ENCODE measurements around the gene SYS1. TPM values are rescaled to one million over a fixed set of nuclear protein-coding genes. Genes with fewer than 3 reads are reported as not detected.

SYS1 gene
- total and polyA plus RNA-seq, 2 donors (not counting 3 experiments of a cell fraction or from before 2014, with no cell fraction given): 27.4 to 79.6 TPM

- intact Hi-C loops (cut with micrococcal nuclease) (no loop called here), dilution Hi-C loops (cut with MboI; ENCODE audit: extremely low pct_ligation_motif_present, low sequenced_read_pairs) (no loop called here)
Observed at GRCh38 chr20:45359069-45359405, 3.9 kb upstream of the SYS1 start.

More at GRCh38 chr20:45359069-45359405, 3.9 kb upstream of the SYS1 start:
- no peak for FAIRE-seq
- Histone ChIP-seq H3K9me3 (replicated peaks; ENCODE audit: control insufficient read depth, insufficient read depth, low read length) (no peaks in the 10 kb centered on the region), H2AFZ (ENCODE audit: low read depth, low read length) (no peak overlapping the region), H3K4me1 (ENCODE audit: control insufficient read depth, extremely low read depth, insufficient read depth, low read length) (peaks cover 42% of the 10 kb centered on the region), H3K36me3 (ENCODE audit: control insufficient read depth in 2 of 2, extremely low read depth in 1 of 2, insufficient read depth in 2 of 2, low read length in 2 of 2) (no peaks in the 10 kb centered on the region), H3K4me2 (ENCODE audit: insufficient read depth, low read length) (peak overlapping the region; percentile 28), H3K27me3 (ENCODE audit: control insufficient read depth in 2 of 2, insufficient read depth in 2 of 2, low read length in 2 of 2) (no peaks in the 10 kb centered on the region), H3K9ac (replicated peaks; ENCODE audit: extremely low read depth, insufficient read depth, low read length) (peak overlapping the region; percentile 70), H3K79me2 (ENCODE audit: control insufficient read depth, insufficient read depth, low read length) (peaks cover 7% of the 10 kb centered on the region), H4K20me1 (replicated peaks; ENCODE audit: control insufficient read depth, extremely low read depth, insufficient read depth, low read length) (no peaks in the 10 kb centered on the region), H3K4me3 (replicated peaks in 1 of 3; ENCODE audit: insufficient read depth in 1 of 3, low read depth in 1 of 3, low read length in 3 of 3) (no peak overlapping the region), H3K9me1 (replicated peaks; ENCODE audit: control insufficient read depth, extremely low read depth, insufficient read depth, low read length) (no peaks in the 10 kb centered on the region), H3K27ac (ENCODE audit: insufficient read depth, low read depth, low read length) (peak overlapping the region; percentile 91)
- BruUV-seq (replicated peaks): no TSS peak
- TF ChIP-seq MYC (IDR thresholded peaks at IDR 0.05; ENCODE audit: low read depth, low read length) (no peak), FOS (IDR thresholded peaks at IDR 0.05; ENCODE audit: borderline replicate concordance, insufficient read depth, low read length) (no peak), POLR2AphosphoS5 (IDR thresholded peaks at IDR 0.05; ENCODE audit: insufficient read depth, low read depth, low read length) (no peak), JUN (IDR thresholded peaks at IDR 0.05; ENCODE audit: borderline replicate concordance, insufficient read depth, insufficient read length, low read depth) (no peak), GATA2 (IDR thresholded peaks at IDR 0.05; ENCODE audit: insufficient read depth, insufficient read length, low read depth, low read length) (no peak), EZH2 (IDR thresholded peaks at IDR 0.05; ENCODE audit: borderline replicate concordance, low read depth, low read length, severe bottlenecking) (no peak), CTCF (IDR thresholded peaks at IDR 0.05; ENCODE audit: extremely low read depth in 1 of 2, insufficient read depth in 1 of 2, low read depth in 1 of 2, low read length in 2 of 2) (no peak), POLR2A (IDR thresholded peaks at IDR 0.05; ENCODE audit: low read depth, low read length) (no peak), MAX (IDR thresholded peaks at IDR 0.05; ENCODE audit: insufficient read depth, insufficient read length) (no peak)
- POLR2A ChIA-PET: interaction anchor here (0.7 to 5.6 kb wide), 2 partner anchors 11 to 78 kb away, joined by 3 to 52 read pairs; partner anchors contain the start of gene SDC4
- CTCF ChIA-PET: interaction anchor here (0.8 to 8.3 kb wide), 10 partner anchors 11 to 412 kb away, joined by 3 to 111 read pairs (median 9); partner anchors contain the start of gene SDC4
- DNase-seq (ENCODE audit: low read depth, low spot score): peak; percentile 59
